KMS-11 (cell line): Measurements from ENCODE around the gene LAMA2.
A peak's percentile ranks its signal among the peaks of the same experiment; 100 is the strongest.

Experiments used
- H2AFZ ChIP-seq: fragments of 200-600 bp; sonication (generic); 2 replicates; pipeline ENCODE4 v1.6.1; 2016; ENCODE audit warnings: antibody characterized with exemption, mixed run types, low read depth
- H3K27ac ChIP-seq: fragments of 200-600 bp; sonication (generic); 2 replicates; pipeline ENCODE4 v1.6.1; 2016; ENCODE audit warnings: mild to moderate bottlenecking, mixed run types
- H3K27me3 ChIP-seq: fragments of 200-600 bp; sonication (generic); 2 replicates; pipeline ENCODE4 v1.6.1; 2017; ENCODE audit warnings: mild to moderate bottlenecking, low read depth, mixed run types, moderate library complexity; ENCODE audit not compliant: insufficient read depth
- H3K36me3 ChIP-seq: fragments of 200-600 bp; sonication (generic); 2 replicates; pipeline ENCODE4 v1.6.1; 2017; ENCODE audit warnings: mild to moderate bottlenecking, mixed run types; ENCODE audit not compliant: insufficient read depth
- H3K4me1 ChIP-seq: fragments of 200-600 bp; sonication (generic); 2 replicates; pipeline ENCODE4 v1.6.1; 2016; ENCODE audit warnings: mild to moderate bottlenecking, low read depth, mixed run types; ENCODE audit not compliant: poor library complexity, severe bottlenecking
- H3K4me2 ChIP-seq: fragments of 200-600 bp; sonication (generic); 2 replicates; pipeline ENCODE4 v1.7.0; 2016; ENCODE audit warnings: mild to moderate bottlenecking, mixed run types
- H3K4me3 ChIP-seq: fragments of 200-600 bp; sonication (generic); IDR thresholded peaks from 2 replicates; pipeline ENCODE4 v1.6.1; 2017; ENCODE audit warnings: low read depth, low read length, mixed read lengths; ENCODE audit not compliant: insufficient read depth
- H3K79me2 ChIP-seq: fragments of 200-600 bp; sonication (generic); 2 replicates; pipeline ENCODE4 v1.6.1; 2016; ENCODE audit warnings: low read depth, mixed run types; ENCODE audit not compliant: insufficient read depth
- H3K9ac ChIP-seq: fragments of 200-600 bp; sonication (generic); 2 replicates; pipeline ENCODE4 v1.6.1; 2016; ENCODE audit warnings: mild to moderate bottlenecking, mixed run types
- H4K20me1 ChIP-seq: fragments of 200-600 bp; sonication (generic); 2 replicates; pipeline ENCODE4 v1.6.1; 2016; ENCODE audit warnings: mild to moderate bottlenecking, mixed run types; ENCODE audit not compliant: insufficient read depth
- TF ChIP-seq, protein P1 (sequence below): fragments of 200-600 bp; sonication (generic); conservative IDR thresholded peaks from 2 replicates; pipeline ENCODE4 v1.6.1; 2017; ENCODE audit warnings: low read depth, mild to moderate bottlenecking, antibody characterized with exemption, low read length, moderate library complexity, mixed read lengths

Gene LAMA2

DNA sequence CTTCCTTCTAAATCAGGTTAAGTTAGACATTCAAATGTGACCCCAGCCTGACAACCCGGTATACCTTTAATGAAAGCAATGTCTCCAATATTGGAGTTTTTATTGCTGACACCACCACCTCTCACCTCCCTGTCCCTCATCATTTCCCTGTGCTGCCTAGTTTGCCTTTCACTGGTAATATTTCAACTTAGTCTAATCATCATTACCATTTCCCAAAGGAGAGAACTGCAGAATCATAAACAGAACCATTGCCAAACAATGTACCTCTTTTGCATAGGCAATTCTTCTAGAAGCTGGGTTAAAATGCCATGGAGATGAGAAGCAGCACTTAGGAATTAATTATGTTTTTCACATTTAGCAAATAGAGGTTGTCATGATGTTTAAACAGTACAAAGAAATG is 370.3 kb downstream of the LAMA2 start:
- Histone ChIP-seq H2AFZ (0 out of 2 replicates have a peak overlapping the region, but pooled peaks have one; percentile 7), H3K4me3 (no peak overlapping the region), H3K27ac (no peak overlapping the region; the same call in 1 of the 2 replicates), H3K27me3 (no peaks in the 10 kb centered on the region), H3K9ac (no peak overlapping the region), H3K4me2 (peak overlapping the region; percentile 77), H3K4me1 (peaks cover 20% of the 10 kb centered on the region), H3K79me2 (no peaks in the 10 kb centered on the region), H4K20me1 (no peaks in the 10 kb centered on the region), H3K36me3 (no peaks in the 10 kb centered on the region)
- TF ChIP-seq, protein P1, sequence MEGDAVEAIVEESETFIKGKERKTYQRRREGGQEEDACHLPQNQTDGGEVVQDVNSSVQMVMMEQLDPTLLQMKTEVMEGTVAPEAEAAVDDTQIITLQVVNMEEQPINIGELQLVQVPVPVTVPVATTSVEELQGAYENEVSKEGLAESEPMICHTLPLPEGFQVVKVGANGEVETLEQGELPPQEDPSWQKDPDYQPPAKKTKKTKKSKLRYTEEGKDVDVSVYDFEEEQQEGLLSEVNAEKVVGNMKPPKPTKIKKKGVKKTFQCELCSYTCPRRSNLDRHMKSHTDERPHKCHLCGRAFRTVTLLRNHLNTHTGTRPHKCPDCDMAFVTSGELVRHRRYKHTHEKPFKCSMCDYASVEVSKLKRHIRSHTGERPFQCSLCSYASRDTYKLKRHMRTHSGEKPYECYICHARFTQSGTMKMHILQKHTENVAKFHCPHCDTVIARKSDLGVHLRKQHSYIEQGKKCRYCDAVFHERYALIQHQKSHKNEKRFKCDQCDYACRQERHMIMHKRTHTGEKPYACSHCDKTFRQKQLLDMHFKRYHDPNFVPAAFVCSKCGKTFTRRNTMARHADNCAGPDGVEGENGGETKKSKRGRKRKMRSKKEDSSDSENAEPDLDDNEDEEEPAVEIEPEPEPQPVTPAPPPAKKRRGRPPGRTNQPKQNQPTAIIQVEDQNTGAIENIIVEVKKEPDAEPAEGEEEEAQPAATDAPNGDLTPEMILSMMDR: no peak

DNA sequence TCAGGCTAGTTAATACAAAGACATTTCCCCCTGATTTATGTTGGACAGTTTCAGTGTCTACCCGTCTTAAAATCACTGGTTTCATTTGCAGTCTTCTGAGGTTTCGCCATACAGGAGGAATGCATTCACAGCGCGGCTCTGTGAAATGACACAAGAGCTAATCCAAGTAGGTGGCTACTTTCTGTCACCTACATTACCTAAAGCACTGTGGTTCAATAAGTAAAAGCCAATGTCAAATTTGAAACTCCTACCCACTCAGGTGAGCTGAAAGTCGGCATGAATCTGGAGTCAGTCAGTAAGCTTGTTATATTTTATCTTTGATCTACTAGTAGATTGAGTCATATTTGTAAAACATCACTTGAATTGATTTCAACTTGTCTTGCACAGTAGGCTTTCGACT is 370.8 kb downstream of the LAMA2 start:
- Histone ChIP-seq H3K9ac (no peak overlapping the region; the same call in 1 of the 2 replicates), H3K79me2 (no peaks in the 10 kb centered on the region), H4K20me1 (no peaks in the 10 kb centered on the region), H3K4me1 (peaks cover 20% of the 10 kb centered on the region), H3K36me3 (no peaks in the 10 kb centered on the region), H2AFZ (no peak overlapping the region), H3K27me3 (no peaks in the 10 kb centered on the region), H3K4me2 (peak overlapping the region; percentile 77), H3K27ac (no peak overlapping the region; the same call in 1 of the 2 replicates), H3K4me3 (no peak overlapping the region)
- TF ChIP-seq, protein P1: no peak

DNA sequence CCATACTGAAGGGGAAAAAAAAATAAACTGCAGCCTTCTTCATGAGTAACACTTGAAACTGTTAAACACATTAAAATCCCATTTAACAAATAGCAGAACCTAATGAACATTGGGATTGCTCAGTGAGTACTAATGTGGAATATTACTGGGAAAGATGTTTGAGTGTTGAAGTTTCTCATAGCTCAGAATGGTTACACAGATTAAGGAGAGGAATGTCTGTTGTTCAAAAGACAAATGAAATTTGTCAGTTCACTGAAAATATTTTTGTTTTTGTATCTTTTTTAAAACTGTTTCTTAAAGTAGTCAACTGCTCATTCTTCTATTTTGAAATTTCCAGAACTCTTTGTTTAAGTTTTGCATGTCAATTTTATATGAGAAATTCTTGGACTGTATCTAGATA is 374.3 kb downstream of the LAMA2 start:
- no peak overlapping the region for H3K27ac ChIP-seq
- H3K4me3 ChIP-seq: no peak overlapping the region
- H3K4me1 ChIP-seq: peaks cover 20% of the 10 kb centered on the region
- no peak overlapping the region for H3K9ac ChIP-seq
- H4K20me1 ChIP-seq: no peaks in the 10 kb centered on the region
- H3K27me3 ChIP-seq: no peaks in the 10 kb centered on the region
- H2AFZ ChIP-seq: no peak overlapping the region
- no peak overlapping the region for H3K4me2 ChIP-seq
- no peaks in the 10 kb centered on the region for H3K36me3 ChIP-seq
- H3K79me2 ChIP-seq: no peaks in the 10 kb centered on the region
- TF ChIP-seq, protein P1: no peak

DNA sequence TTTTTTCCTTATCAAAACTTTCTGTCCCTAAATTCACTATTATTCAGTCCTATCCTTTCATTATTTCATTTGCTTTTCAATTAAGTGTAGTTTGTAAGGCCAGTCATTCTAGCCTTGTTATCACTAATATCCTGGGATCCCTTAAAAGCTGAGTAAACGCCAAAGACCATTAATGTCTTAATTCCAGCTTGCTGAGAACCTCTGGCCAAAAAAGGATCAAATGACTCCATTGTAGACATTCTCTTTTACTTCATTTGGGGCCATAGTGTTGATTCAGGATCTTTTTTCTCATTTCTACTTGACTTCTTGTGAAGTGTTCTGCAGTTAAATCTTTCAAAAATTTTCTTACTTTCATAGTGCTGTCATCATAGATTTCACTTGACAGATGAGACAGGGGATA is 379.7 kb downstream of the LAMA2 start:
- no peak overlapping the region for H3K27ac ChIP-seq
- no peak overlapping the region for H2AFZ ChIP-seq
- H3K79me2 ChIP-seq: no peaks in the 10 kb centered on the region
- TF ChIP-seq, protein P1: no peak
- H3K4me2 ChIP-seq: no peak overlapping the region
- H3K36me3 ChIP-seq: no peaks in the 10 kb centered on the region
- H3K4me1 ChIP-seq: no peaks in the 10 kb centered on the region
- H4K20me1 ChIP-seq: no peaks in the 10 kb centered on the region
- H3K4me3 ChIP-seq: no peak overlapping the region
- no peaks in the 10 kb centered on the region for H3K27me3 ChIP-seq
- H3K9ac ChIP-seq: no peak overlapping the region

DNA sequence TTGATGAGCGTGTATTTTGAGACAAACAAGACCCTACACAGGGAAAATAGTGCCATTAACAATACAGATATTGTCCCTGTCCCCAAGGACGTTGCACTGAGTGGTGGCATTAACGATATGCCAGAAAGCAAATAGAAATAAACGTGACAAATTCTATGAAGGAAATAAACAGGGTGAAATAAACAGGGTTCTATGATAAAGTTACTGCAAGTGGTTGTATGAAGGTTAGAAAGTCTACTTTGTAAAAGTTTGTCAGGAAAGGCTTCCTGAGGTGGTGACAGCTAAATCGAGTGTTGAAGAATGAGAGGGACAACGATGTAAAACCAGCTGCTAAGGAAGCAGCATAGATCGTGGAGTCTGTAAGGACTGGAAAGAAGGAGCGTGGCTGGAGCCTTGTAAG is 380.2 kb downstream of the LAMA2 start:
- H3K4me2 ChIP-seq: no peak overlapping the region
- TF ChIP-seq, protein P1: no peak
- no peak overlapping the region for H3K27ac ChIP-seq
- no peaks in the 10 kb centered on the region for H3K79me2 ChIP-seq
- no peaks in the 10 kb centered on the region for H4K20me1 ChIP-seq
- H3K27me3 ChIP-seq: no peaks in the 10 kb centered on the region
- no peaks in the 10 kb centered on the region for H3K4me1 ChIP-seq
- H3K9ac ChIP-seq: no peak overlapping the region
- H3K36me3 ChIP-seq: no peaks in the 10 kb centered on the region
- H2AFZ ChIP-seq: no peak overlapping the region
- H3K4me3 ChIP-seq: no peak overlapping the region
